Upper lobe of left lung (tissue), 6 donors: ENCODE results near the gene NKX6-2. TPM values are rescaled to one million over a fixed set of nuclear protein-coding genes. Genes with fewer than 3 reads are reported as not detected.

Experiments
- ATAC-seq, 2 donors: fragments of 200-7000 bp; cut with Tn5 transposase; one replicate each; pipeline ENCODE4 v1.9.1; 2022; ENCODE audit warnings: mild to moderate bottlenecking in 2 of 2, moderate library complexity in 2 of 2; ENCODE audit not compliant: low FRiP score in 2 of 2
- DNase-seq, 2 donors: peaks; one replicate each; pipeline ENCODE4 v3.0.0-alpha.2; 2019 to 2020
- H3K27ac ChIP-seq, 4 donors: fragments of 200-600 bp; sonication (generic); one replicate each; pipeline ENCODE4 v1.5.1; 2016 to 2019
- H3K27me3 ChIP-seq, 4 donors: fragments of 200-600 bp; sonication (generic); one replicate each; pipeline ENCODE4 v1.5.1; 2017 to 2019
- H3K36me3 ChIP-seq, 4 donors: fragments of 200-600 bp; sonication (generic); one replicate each; pipeline ENCODE4 v1.5.1; 2016 to 2019
- H3K4me1 ChIP-seq, 4 donors: fragments of 200-600 bp; sonication (generic); one replicate each; pipeline ENCODE4 v1.5.1; 2018 to 2019
- H3K4me3 ChIP-seq, 4 donors: fragments of 200-600 bp; sonication (generic); one replicate each; pipeline ENCODE4 v1.5.1; 2017 to 2019; ENCODE audit warnings: mild to moderate bottlenecking in 2 of 4, moderate library complexity in 1 of 4
- H3K9me3 ChIP-seq, 4 donors: fragments of 200-600 bp; sonication (generic); one replicate each; pipeline ENCODE4 v1.5.1; 2018 to 2019
- EP300 ChIP-seq, 4 donors: sonication (generic); formaldehyde crosslinking; IDR thresholded peaks; one replicate each; pipeline ENCODE4 v1.5.1; 2017; ENCODE audit warnings: antibody characterized with exemption in 4 of 4, control low read depth in 2 of 4
- POLR2A ChIP-seq, 4 donors: fragments of 450-650 bp; IDR thresholded peaks; one replicate each; pipeline ENCODE4 v1.5.1; 2016 to 2017; ENCODE audit warnings: antibody characterized with exemption in 4 of 4, mild to moderate bottlenecking in 2 of 4
- POLR2AphosphoS5 ChIP-seq, 2 donors: sonication (generic); formaldehyde crosslinking; IDR thresholded peaks; one replicate each; pipeline ENCODE4 v1.5.1; 2017; ENCODE audit warnings: antibody characterized with exemption in 2 of 2
- WGBS, 2 donors: methylation state at CpG; one replicate each; pipeline ENCODE4 v1.1.5; 2017 to 2018; 5-methylcytosine and 5-hydroxymethylcytosine counted together
- total RNA-seq, 6 donors: library from RNA; depleted of rRNA in 4 of 6; stranded (reverse); fragments of >200 nt in 4 of 6; gene quantifications; one replicate each; pipeline versions ENCODE4 v1.1.0 to v1.2.1, GENCODE V29; 2016 to 2021
- TF ChIP-seq, protein P1 (sequence below), 6 experiments: fragments of 450-650 bp in 4 of 6; fragments of 200-600 bp in 2 of 6; sonication (generic) in 2 of 6; IDR thresholded peaks; one replicate each; pipeline ENCODE4 v1.5.1; 2016 to 2019; ENCODE audit warnings: antibody characterized with exemption in 6 of 6
- donor health status: DM: no; HTN: no; CAD: no; lungs with moderate emphysema.
- donor health status: DM: no; HTN: yes; CAD: no; lungs with severe emphysema.

The NKX6-2 gene
- total RNA-seq, 6 donors from 2014 or later: not detected

DNA sequence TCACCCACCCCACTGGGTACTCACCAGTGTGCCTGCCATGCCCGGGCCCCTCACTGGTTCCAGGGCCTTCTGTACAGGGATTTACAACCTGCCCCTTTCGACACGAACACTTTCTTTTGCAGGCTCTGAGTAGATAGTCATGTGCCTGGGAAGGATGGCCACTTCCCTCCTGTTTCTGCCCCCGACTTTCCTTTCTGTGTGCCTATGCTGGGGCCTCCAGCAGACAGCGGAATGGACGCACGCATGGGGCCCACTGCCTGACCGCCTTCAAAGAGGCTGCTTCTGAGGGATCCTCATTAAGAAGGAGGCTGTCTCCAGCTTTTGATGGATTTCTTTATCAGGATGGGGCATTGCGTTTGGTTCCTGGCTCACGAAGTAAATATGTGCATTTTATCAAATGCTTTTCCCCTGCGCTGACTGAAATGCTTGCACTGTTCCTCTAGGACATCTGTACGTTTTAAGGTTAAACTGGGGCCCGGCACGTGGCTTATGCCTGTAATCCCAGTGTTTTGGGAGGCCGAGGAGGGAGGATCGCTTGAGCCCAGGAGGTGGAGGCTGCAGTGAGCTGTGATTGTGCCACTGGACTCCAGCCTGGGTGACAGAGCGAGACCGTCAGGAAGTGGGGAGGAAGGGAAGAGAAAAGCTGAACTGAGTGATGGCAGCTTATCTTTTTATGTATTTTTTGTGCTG lies 29.4 kb upstream of the NKX6-2 start:
- ATAC-seq: no peak

DNA sequence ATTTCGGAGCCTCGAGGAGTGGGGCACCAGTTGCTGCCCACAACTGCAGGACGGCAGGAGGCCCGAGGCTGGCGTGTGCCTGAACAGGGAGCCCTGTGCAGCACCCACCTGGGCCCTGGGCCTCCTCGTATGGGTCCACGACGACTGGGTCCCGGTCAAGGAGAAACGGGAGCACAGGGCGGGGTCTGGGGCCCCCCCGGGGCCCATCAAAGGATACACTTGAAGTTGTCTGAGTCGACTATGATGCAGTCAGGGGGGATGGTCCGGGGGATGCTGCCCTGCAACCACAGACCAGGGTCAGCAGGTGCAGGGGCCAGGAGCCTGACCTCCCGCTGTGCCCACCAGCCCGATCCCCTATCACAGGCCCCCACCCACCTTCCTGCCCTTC lies 28.5 kb upstream of the NKX6-2 start:
- Histone ChIP-seq H3K9me3 (no peaks in the 10 kb centered on the region), H3K36me3 (no peaks in the 10 kb centered on the region), H3K4me1 (no peaks in the 10 kb centered on the region), H3K4me3 (no peak overlapping the region), H3K27ac (no peak overlapping the region), H3K27me3 (no peaks in the 10 kb centered on the region)
- no peak for ATAC-seq
- TF ChIP-seq EP300 (IDR thresholded peaks at IDR 0.05): no peak
- TF ChIP-seq POLR2A (IDR thresholded peaks at IDR 0.05): no peak
- no peak for TF ChIP-seq POLR2AphosphoS5 (IDR thresholded peaks at IDR 0.05)
- TF ChIP-seq, protein P1, sequence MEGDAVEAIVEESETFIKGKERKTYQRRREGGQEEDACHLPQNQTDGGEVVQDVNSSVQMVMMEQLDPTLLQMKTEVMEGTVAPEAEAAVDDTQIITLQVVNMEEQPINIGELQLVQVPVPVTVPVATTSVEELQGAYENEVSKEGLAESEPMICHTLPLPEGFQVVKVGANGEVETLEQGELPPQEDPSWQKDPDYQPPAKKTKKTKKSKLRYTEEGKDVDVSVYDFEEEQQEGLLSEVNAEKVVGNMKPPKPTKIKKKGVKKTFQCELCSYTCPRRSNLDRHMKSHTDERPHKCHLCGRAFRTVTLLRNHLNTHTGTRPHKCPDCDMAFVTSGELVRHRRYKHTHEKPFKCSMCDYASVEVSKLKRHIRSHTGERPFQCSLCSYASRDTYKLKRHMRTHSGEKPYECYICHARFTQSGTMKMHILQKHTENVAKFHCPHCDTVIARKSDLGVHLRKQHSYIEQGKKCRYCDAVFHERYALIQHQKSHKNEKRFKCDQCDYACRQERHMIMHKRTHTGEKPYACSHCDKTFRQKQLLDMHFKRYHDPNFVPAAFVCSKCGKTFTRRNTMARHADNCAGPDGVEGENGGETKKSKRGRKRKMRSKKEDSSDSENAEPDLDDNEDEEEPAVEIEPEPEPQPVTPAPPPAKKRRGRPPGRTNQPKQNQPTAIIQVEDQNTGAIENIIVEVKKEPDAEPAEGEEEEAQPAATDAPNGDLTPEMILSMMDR (IDR thresholded peaks at IDR 0.05): no peak
- peak in 1 of 2 donors; percentile 65 for DNase-seq
- WGBS, 2 donors: 72 to 75% methylated on average over 13 to 16 of the region's 16 CpGs

More for the DNA sequence above, 29.4 kb upstream of the NKX6-2 start:
- DNase-seq: no peak
- Histone ChIP-seq H3K27me3 (no peaks in the 10 kb centered on the region), H3K4me3 (no peak overlapping the region), H3K36me3 (no peaks in the 10 kb centered on the region), H3K4me1 (no peaks in the 10 kb centered on the region), H3K9me3 (no peaks in the 10 kb centered on the region), H3K27ac (no peak overlapping the region)
- WGBS, 2 donors: 70 to 73% methylated on average over 18 of the region's 18 CpGs
- TF ChIP-seq EP300 (IDR thresholded peaks at IDR 0.05): no peak
- TF ChIP-seq, protein P1 (IDR thresholded peaks at IDR 0.05): no peak
- no peak for TF ChIP-seq POLR2AphosphoS5 (IDR thresholded peaks at IDR 0.05)
- no peak for TF ChIP-seq POLR2A (IDR thresholded peaks at IDR 0.05)

DNA sequence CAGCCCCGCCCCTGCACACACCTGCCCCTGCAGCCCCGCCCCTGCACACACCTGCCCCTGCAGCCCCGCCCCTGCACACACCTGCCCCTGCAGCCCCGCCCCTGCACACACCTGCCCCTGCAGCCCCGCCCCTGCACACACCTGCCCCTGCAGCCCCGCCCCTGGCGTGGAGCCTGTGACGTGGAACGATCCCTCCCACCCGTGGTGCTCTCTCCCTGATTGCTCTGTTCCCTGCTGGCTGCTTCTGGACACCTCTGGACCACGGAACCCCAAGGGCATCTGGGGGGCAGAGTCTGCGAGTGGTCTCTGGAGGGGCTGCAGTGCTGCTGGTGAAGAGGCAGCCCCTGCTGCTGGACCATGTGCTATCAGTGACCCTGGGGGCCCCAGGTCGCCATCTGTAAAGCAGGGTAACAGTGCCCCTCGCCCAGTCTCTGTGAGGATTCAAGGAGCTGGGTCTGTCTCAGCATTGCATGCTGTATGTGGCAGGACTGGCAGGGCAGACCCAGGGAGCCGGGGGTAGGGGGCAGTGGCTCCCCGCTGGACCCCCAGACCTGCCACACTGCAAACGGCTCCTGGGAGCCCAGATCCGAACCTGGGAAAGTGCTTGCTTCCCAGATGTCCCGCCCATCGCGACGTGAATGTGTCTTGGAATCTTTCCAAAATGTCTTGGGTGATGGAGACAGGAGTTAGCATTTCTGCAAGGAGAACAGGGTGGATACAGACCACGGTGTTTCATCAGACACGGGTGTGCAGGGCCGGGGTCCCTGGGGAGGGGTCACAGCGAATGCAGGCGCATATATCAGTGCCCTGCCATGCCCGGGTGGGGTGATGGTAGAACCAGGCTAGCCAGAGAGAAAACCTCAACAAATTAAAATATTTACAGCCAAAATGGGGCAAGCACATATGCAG lies 27.9 kb upstream of the NKX6-2 start:
- 56 to 65% methylated on average over 12 to 21 of the region's 28 CpGs for WGBS, 2 donors
- DNase-seq: peak in 1 of 2 donors; percentile 49
- Histone ChIP-seq H3K4me1 (no peaks in the 10 kb centered on the region), H3K27me3 (no peaks in the 10 kb centered on the region), H3K9me3 (no peaks in the 10 kb centered on the region), H3K4me3 (no peak overlapping the region), H3K27ac (no peak overlapping the region), H3K36me3 (no peaks in the 10 kb centered on the region)
- TF ChIP-seq, protein P1 (IDR thresholded peaks at IDR 0.05): no peak
- TF ChIP-seq EP300 (IDR thresholded peaks at IDR 0.05): no peak
- ATAC-seq: no peak

DNA sequence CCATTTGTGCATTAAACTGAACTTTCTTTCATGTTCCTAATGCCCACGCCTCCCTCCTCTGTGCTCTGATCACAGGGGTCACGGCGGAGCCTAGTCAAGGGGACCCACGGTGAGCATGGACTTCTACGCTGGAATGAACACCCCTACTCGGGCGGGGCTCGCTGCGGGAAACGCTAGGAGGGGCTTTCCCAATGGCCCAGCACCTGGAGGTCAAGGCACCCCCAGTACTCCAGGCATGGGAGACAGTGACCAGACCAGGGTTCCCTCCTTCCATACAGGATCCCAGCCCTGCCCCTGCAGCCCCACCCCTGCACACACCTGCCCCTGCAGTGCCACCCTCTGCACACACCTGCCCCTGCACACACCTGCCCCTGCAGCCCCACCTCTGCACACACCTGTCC lies 27.1 kb upstream of the NKX6-2 start:
- H3K4me3 ChIP-seq: no peak overlapping the region
- no peaks in the 10 kb centered on the region for H3K4me1 ChIP-seq
- no peaks in the 10 kb centered on the region for H3K9me3 ChIP-seq
- DNase-seq: peak in 1 of 2 donors; percentile 47
- no peaks in the 10 kb centered on the region for H3K27me3 ChIP-seq
- no peak for ATAC-seq
- 81 to 88% methylated on average over 5 to 10 of the region's 10 CpGs for WGBS, 2 donors
- no peak overlapping the region for H3K27ac ChIP-seq
- H3K36me3 ChIP-seq: no peaks in the 10 kb centered on the region
- TF ChIP-seq POLR2A (IDR thresholded peaks at IDR 0.05) (no peak), EP300 (IDR thresholded peaks at IDR 0.05) (no peak), POLR2AphosphoS5 (IDR thresholded peaks at IDR 0.05) (no peak)
- TF ChIP-seq, protein P1 (IDR thresholded peaks at IDR 0.05): no peak
